H1 (cell line): ENCODE results near the gene NR1I3. TPM values are rescaled to one million over a fixed set of nuclear protein-coding genes. Genes with fewer than 3 reads are reported as not detected.

Source experiments
- CTCF ChIA-PET: fragments of 300-600 bp; sonication (Branson Sonifier 250); formaldehyde crosslinking; loops from one replicate; lab custom pipeline; 2021; ENCODE audit not compliant: partially characterized antibody; lab: Charles Lee
- POLR2A ChIA-PET: fragments of 300-600 bp; sonication (Branson Sonifier 250); formaldehyde crosslinking; loops from one replicate; lab custom pipeline; 2021; ENCODE audit warnings: inconsistent platforms; ENCODE audit not compliant: partially characterized antibody; lab: Charles Lee
- DNase-seq, 2 experiments: peaks; one replicate each; pipeline versions ENCODE4 v3.0.0 to v3.0.0-alpha.2; 2010 to 2022; ENCODE audit warnings: low spot score in 2 of 2, low read depth in 1 of 2, mixed read lengths in 1 of 2
- FAIRE-seq: peaks from 2 replicates; lab custom pipeline; 2011; peaks lifted over from hg19 to GRCh38; lab: Jason Lieb, UNC
- H2AFZ ChIP-seq: 2 replicates; pipeline ENCODE4 v1.8.1; 2012; ENCODE audit warnings: low read length, inconsistent platforms
- H2AK5ac ChIP-seq: 2 replicates; pipeline ENCODE4 v1.6.1; 2013; ENCODE audit warnings: low read depth, low read length
- H2BK120ac ChIP-seq: replicated peaks from 2 replicates; pipeline ENCODE3; 2013; ENCODE audit warnings: low read depth, low read length, inconsistent platforms
- H2BK12ac ChIP-seq: 2 replicates; pipeline ENCODE4 v1.6.1; 2013; ENCODE audit warnings: low read depth, low read length
- H2BK15ac ChIP-seq: 2 replicates; pipeline ENCODE4 v1.6.1; 2013; ENCODE audit warnings: low read length
- H2BK20ac ChIP-seq: 2 replicates; pipeline ENCODE4 v1.6.1; 2013; ENCODE audit warnings: low read length
- H2BK5ac ChIP-seq: 2 replicates; pipeline ENCODE4 v1.6.1; 2013; ENCODE audit warnings: low read depth, low read length
- H3K14ac ChIP-seq: 2 replicates; pipeline ENCODE4 v1.6.1; 2013; ENCODE audit warnings: inconsistent platforms; ENCODE audit not compliant: insufficient read length
- H3K18ac ChIP-seq: 2 replicates; pipeline ENCODE4 v1.6.1; 2013; ENCODE audit warnings: low read length; ENCODE audit errors: extremely low read depth
- H3K23ac ChIP-seq: 2 replicates; pipeline ENCODE4 v1.6.1; 2013; ENCODE audit warnings: inconsistent platforms; ENCODE audit not compliant: insufficient read length
- H3K23me2 ChIP-seq: 2 replicates; pipeline ENCODE4 v1.6.1; 2013; ENCODE audit warnings: low read depth, low read length
- H3K27ac ChIP-seq: 2 replicates; pipeline ENCODE4 v1.6.1; 2011; ENCODE audit warnings: low read depth, low read length, inconsistent platforms
- H3K27me3 ChIP-seq, 4 experiments: replicated peaks in 1 of 4; 1 replicate in 1 of 4; 2 replicates in 3 of 4; pipeline versions ENCODE4 v1.6.1 to v1.8.1; 2011 to 2013; ENCODE audit warnings: low read length in 3 of 4, mild to moderate bottlenecking in 3 of 4, inconsistent platforms in 2 of 4, mixed read lengths in 2 of 4, moderate library complexity in 1 of 4; ENCODE audit not compliant: control insufficient read depth in 3 of 4, insufficient read depth in 3 of 4; ENCODE audit errors: extremely low read depth in 1 of 4
- H3K36me3 ChIP-seq, 4 experiments: 2 replicates each; pipeline versions ENCODE4 v1.6.1 to v1.8.1; 2011 to 2013; ENCODE audit warnings: mild to moderate bottlenecking in 4 of 4, low read length in 3 of 4, moderate library complexity in 2 of 4, control low read depth in 1 of 4, inconsistent platforms in 1 of 4; ENCODE audit not compliant: insufficient read depth in 4 of 4, control insufficient read depth in 2 of 4
- H3K4ac ChIP-seq: replicated peaks from 2 replicates; pipeline ENCODE3; 2013; ENCODE audit warnings: low read length, low read depth, mixed read lengths, inconsistent platforms; ENCODE audit not compliant: insufficient read length
- H3K4me1 ChIP-seq, 4 experiments: replicated peaks in 1 of 4; 1 replicate in 1 of 4; 2 replicates in 3 of 4; pipeline versions ENCODE4 v1.6.1 to v1.8.1; 2011 to 2013; ENCODE audit warnings: low read length in 3 of 4, inconsistent platforms in 2 of 4, mixed read lengths in 1 of 4; ENCODE audit not compliant: insufficient read depth in 4 of 4, control insufficient read depth in 3 of 4
- H3K4me2 ChIP-seq, 2 experiments: 2 replicates each; pipeline versions ENCODE4 v1.6.1 to v1.8.1; 2011 to 2013; ENCODE audit warnings: low read depth in 2 of 2, low read length in 2 of 2, control low read depth in 1 of 2, inconsistent platforms in 1 of 2, mild to moderate bottlenecking in 1 of 2; ENCODE audit not compliant: insufficient read depth in 1 of 2
- H3K4me3 ChIP-seq, 4 experiments: fragments of 200-600, 300-600 bp in 1 of 4; sonication (generic), shearing (Covaris generic), sonication (Bioruptor Twin) in 1 of 4; 2 replicates each; pipeline versions ENCODE4 v1.5.1 to v1.8.1; 2011 to 2016; ENCODE audit warnings: low read length in 4 of 4, low read depth in 3 of 4, control low read depth in 2 of 4, inconsistent platforms in 2 of 4, mild to moderate bottlenecking in 2 of 4, mixed read lengths in 1 of 4, moderate library complexity in 1 of 4; ENCODE audit not compliant: insufficient read depth in 2 of 4; ENCODE audit errors: extremely low read depth in 1 of 4
- H3K56ac ChIP-seq: replicated peaks from 2 replicates; pipeline ENCODE3; 2013; ENCODE audit warnings: low read depth, mild to moderate bottlenecking, mixed read lengths, low read length, inconsistent platforms; ENCODE audit not compliant: insufficient read length
- H3K79me1 ChIP-seq: 2 replicates; pipeline ENCODE4 v1.6.1; 2013; ENCODE audit warnings: low read depth, low read length, control low read depth
- H3K79me2 ChIP-seq, 2 experiments: 2 replicates each; pipeline versions ENCODE4 v1.6.1 to v1.8.1; 2012 to 2013; ENCODE audit warnings: low read length in 2 of 2, mild to moderate bottlenecking in 2 of 2, inconsistent platforms in 1 of 2; ENCODE audit not compliant: insufficient read depth in 2 of 2, control insufficient read depth in 1 of 2
- H3K9ac ChIP-seq, 4 experiments: replicated peaks in 1 of 4; 1 replicate in 1 of 4; 2 replicates in 3 of 4; pipeline versions ENCODE4 v1.6.1 to v1.8.1; 2011 to 2013; ENCODE audit warnings: low read depth in 3 of 4, low read length in 3 of 4, control low read depth in 2 of 4, mild to moderate bottlenecking in 2 of 4, moderate library complexity in 2 of 4, inconsistent platforms in 1 of 4; ENCODE audit errors: extremely low read depth in 1 of 4
- H3K9me3 ChIP-seq, 2 experiments: 2 replicates each; pipeline versions ENCODE4 v1.6.1 to v1.8.1; 2012 to 2013; ENCODE audit warnings: mild to moderate bottlenecking in 2 of 2, moderate library complexity in 2 of 2, control low read depth in 1 of 2, inconsistent platforms in 1 of 2, low read depth in 1 of 2, low read length in 1 of 2, mixed read lengths in 1 of 2; ENCODE audit not compliant: insufficient read depth in 2 of 2
- H4K20me1 ChIP-seq, 2 experiments: replicated peaks in 1 of 2; 2 replicates each; pipeline versions ENCODE3 to v1.8.1; 2011 to 2013; ENCODE audit warnings: inconsistent platforms in 2 of 2, low read length in 2 of 2, mild to moderate bottlenecking in 1 of 2; ENCODE audit not compliant: insufficient read depth in 2 of 2, control insufficient read depth in 1 of 2
- H4K5ac ChIP-seq: 2 replicates; pipeline ENCODE4 v1.6.1; 2013; ENCODE audit warnings: low read length, low read depth, mixed read lengths, inconsistent platforms; ENCODE audit not compliant: insufficient read length
- H4K8ac ChIP-seq: 2 replicates; pipeline ENCODE4 v1.8.0; 2013; ENCODE audit warnings: mild to moderate bottlenecking, moderate library complexity, low read length, inconsistent platforms; ENCODE audit not compliant: insufficient read depth; ENCODE audit errors: extremely low read depth
- H4K91ac ChIP-seq: replicated peaks from 2 replicates; pipeline ENCODE3; 2013; ENCODE audit warnings: low read length, mixed read lengths, inconsistent platforms; ENCODE audit not compliant: insufficient read length
- BACH1 ChIP-seq: IDR thresholded peaks from 2 replicates; pipeline ENCODE4 v1.6.1; 2012; ENCODE audit warnings: low read length, improper control_type of control experiment
- EGR1 ChIP-seq: IDR thresholded peaks from 2 replicates; pipeline ENCODE4 v1.6.1; 2011; ENCODE audit warnings: low read depth, low read length, borderline replicate concordance
- JUN ChIP-seq: IDR thresholded peaks from 2 replicates; pipeline ENCODE4 v1.6.1; 2011; ENCODE audit warnings: low read depth, mild to moderate bottlenecking, improper control_type of control experiment, low read length
- KDM4A ChIP-seq: IDR thresholded peaks from one replicate; pipeline ENCODE4 v1.7.1; 2012; ENCODE audit warnings: low read depth, mild to moderate bottlenecking, moderate library complexity, low read length, inconsistent platforms; ENCODE audit not compliant: severe bottlenecking
- SIRT6 ChIP-seq: IDR thresholded peaks from one replicate; pipeline ENCODE4 v1.7.1; 2012; ENCODE audit warnings: low read length, inconsistent platforms
- WGBS, 2 experiments: shearing (Covaris generic) in 1 of 2; methylation state at CpG; one replicate each; pipeline versions ENCODE4 v1.1.6 to v1.1.7; 2013 to 2015; ENCODE audit warnings: low lambda C conversion rate in 2 of 2, mixed read lengths in 2 of 2, inconsistent platforms in 1 of 2, low coverage in 1 of 2, missing lambda C conversion rate in 1 of 2; ENCODE audit not compliant: insufficient replicate concordance in 2 of 2, insufficient coverage in 1 of 2, insufficient read length in 1 of 2; ENCODE audit errors: extremely low coverage in 1 of 2, missing lambda C conversion rate in 1 of 2; 5-methylcytosine and 5-hydroxymethylcytosine counted together
- polyA plus RNA-seq, 7 experiments: library from polyadenylated mRNA; depleted of rRNA in 3 of 7; stranded (reverse) in 5 of 7; unstranded in 2 of 7; fragments of >200 nt in 5 of 7; fragments of 200-250 nt in 2 of 7; gene quantifications; 1 replicate in 5 of 7; 2 replicates in 1 of 7; 4 replicates in 1 of 7; pipeline versions ENCODE4 v1.2.1 to v1.2.3, GENCODE V29; 2011 to 2013; ENCODE audit warnings: missing spikeins in 2 of 7, mixed read lengths in 2 of 7
- total RNA-seq: library from RNA; stranded (reverse); fragmentation: NEBNext Ultra II Directional; extraction: Animal tissue kit (Norgen Biotek cat#: 25700); gene quantifications from 2 replicates; pipeline ENCODE4 v1.2.1, GENCODE V29; 2021

The NR1I3 gene
- total and polyA plus RNA-seq, 2 of the 8 experiments (the other 6 are each of a cell fraction or from before 2014, with no cell fraction given) = not detected

- H3K14ac ChIP-seq = no peak overlapping the region
- H2AK5ac ChIP-seq = no peak overlapping the region
- no peak overlapping the region for H2BK15ac ChIP-seq
- H3K4me2 ChIP-seq = no peak overlapping the region
- H3K79me1 ChIP-seq = no peaks in the 10 kb centered on the region
- no peak overlapping the region for H2BK120ac ChIP-seq
- no peak overlapping the region for H2BK5ac ChIP-seq
- H3K56ac ChIP-seq = no peak overlapping the region
- no peak overlapping the region for H3K23ac ChIP-seq
- no peaks in the 10 kb centered on the region for H3K9me3 ChIP-seq
- no peak overlapping the region for H3K4ac ChIP-seq
- 73% methylated on average over 3 of the region's 3 CpGs; no CpG with 5 or more reads in 1 of the 2 experiments for WGBS, 2 experiments
- H2BK12ac ChIP-seq = no peak overlapping the region
- no peak overlapping the region for H3K9ac ChIP-seq
- H2AFZ ChIP-seq = no peak overlapping the region
- H3K36me3 ChIP-seq = no peaks in the 10 kb centered on the region
- no peaks in the 10 kb centered on the region; the same call in 1 of the 2 replicates for H3K23me2 ChIP-seq
- no peak for FAIRE-seq
- H3K4me3 ChIP-seq = no peak overlapping the region
- H3K18ac ChIP-seq = no peak overlapping the region
- TF ChIP-seq SIRT6 (no peak), JUN (no peak), BACH1 (no peak), EGR1 (no peak), KDM4A (no peak)
- H3K4me1 ChIP-seq = no peaks in the 10 kb centered on the region
- H2BK20ac ChIP-seq = no peak overlapping the region
- no peak overlapping the region for H4K5ac ChIP-seq
- no peak overlapping the region for H4K91ac ChIP-seq
- no peak for DNase-seq
- no peak overlapping the region for H4K8ac ChIP-seq
- ChIA-PET CTCF (interaction anchor here (0.7 kb wide), 1 partner anchor 107 kb away, joined by 3 read pairs; no protein-coding TSS in a partner anchor), POLR2A (no interaction called here)
- no peak overlapping the region for H3K27ac ChIP-seq
- no peaks in the 10 kb centered on the region for H3K79me2 ChIP-seq
- H3K27me3 ChIP-seq = no peaks in the 10 kb centered on the region
- no peaks in the 10 kb centered on the region for H4K20me1 ChIP-seq
Observed at GRCh38 chr1:161185282-161185682, 52.7 kb downstream of the NR1I3 start.
